ENCODE data around the gene OSTM1.

The OSTM1 gene
- total RNA-seq: 102 to 298 (median 174) reads per million in 17 experiments

GRCh38 chr6:108074359-108075144, at the start of gene OSTM1:
TSS of gene OSTM1 (minus strand) at chr6:108074741. CDS start at chr6:108074651, 90 bp downstream.
- peak; percentile 94 to 98 (median 96) for DNase-seq

GRCh38 chr6:108123946-108124345, 49.4 kb upstream of the OSTM1 start:
- no peak for DNase-seq

GRCh38 chr6:108123481-108123929, 49.0 kb upstream of the OSTM1 start:
- no peak for DNase-seq

GRCh38 chr6:108121612-108122011, 47.1 kb upstream of the OSTM1 start:
- DNase-seq: no peak

- no peak for DNase-seq
Measured at GRCh38 chr6:108120311-108120710, 45.8 kb upstream of the OSTM1 start.

- no peak for DNase-seq
Measured at GRCh38 chr6:108119769-108120141, 45.2 kb upstream of the OSTM1 start.

GRCh38 chr6:108118810-108119768, 44.5 kb upstream of the OSTM1 start:
- no peak for DNase-seq

GRCh38 chr6:108118359-108118724, 43.8 kb upstream of the OSTM1 start:
- no peak for DNase-seq

GRCh38 chr6:108117427-108118358, 43.2 kb upstream of the OSTM1 start:
- DNase-seq: peak; percentile 36 to 72 (median 53)

- no peak for DNase-seq
Measured at GRCh38 chr6:108116546-108117426, 42.2 kb upstream of the OSTM1 start.

- DNase-seq: peak in 3 of 4 experiments; percentile 41 to 51 (median 46)
Measured at GRCh38 chr6:108115598-108116058, 41.1 kb upstream of the OSTM1 start.

- peak; percentile 91 to 96 (median 94) for DNase-seq
Measured at GRCh38 chr6:108114841-108115597, 40.5 kb upstream of the OSTM1 start.

- DNase-seq: peak; percentile 49 to 65 (median 57)
Measured at GRCh38 chr6:108113557-108114519, 39.3 kb upstream of the OSTM1 start.

GRCh38 chr6:108108374-108108773, 33.8 kb upstream of the OSTM1 start:
- DNase-seq: no peak

GRCh38 chr6:108107102-108107501, 32.6 kb upstream of the OSTM1 start:
- DNase-seq: no peak

- DNase-seq: no peak
Measured at GRCh38 chr6:108106694-108107093, 32.2 kb upstream of the OSTM1 start.

- no peak for DNase-seq
Measured at GRCh38 chr6:108106261-108106660, 31.7 kb upstream of the OSTM1 start.

GRCh38 chr6:108105571-108105970, 31.0 kb upstream of the OSTM1 start:
- no peak for DNase-seq

- DNase-seq: no peak
Measured at GRCh38 chr6:108102965-108103364, 28.4 kb upstream of the OSTM1 start.
